Fibroblast of lung (primary cell): ENCODE measurements around the gene NR1D2.

Source experiments
- CTCF ChIP-seq, 2 donors: IDR thresholded peaks in 1 of 2; conservative IDR thresholded peaks in 1 of 2; 1 replicate in 1 of 2; 2 replicates in 1 of 2; pipeline ENCODE4 v1.5.1; 2011 to 2012; ENCODE audit warnings: low read length in 2 of 2, control low read depth in 1 of 2, inconsistent platforms in 1 of 2, low read depth in 1 of 2, mild to moderate bottlenecking in 1 of 2
- EZH2 ChIP-seq: IDR thresholded peaks from 2 replicates; pipeline ENCODE4 v1.5.1; 2012; ENCODE audit warnings: low read length, control low read depth, mild to moderate bottlenecking; ENCODE audit errors: missing control alignments

DNA sequence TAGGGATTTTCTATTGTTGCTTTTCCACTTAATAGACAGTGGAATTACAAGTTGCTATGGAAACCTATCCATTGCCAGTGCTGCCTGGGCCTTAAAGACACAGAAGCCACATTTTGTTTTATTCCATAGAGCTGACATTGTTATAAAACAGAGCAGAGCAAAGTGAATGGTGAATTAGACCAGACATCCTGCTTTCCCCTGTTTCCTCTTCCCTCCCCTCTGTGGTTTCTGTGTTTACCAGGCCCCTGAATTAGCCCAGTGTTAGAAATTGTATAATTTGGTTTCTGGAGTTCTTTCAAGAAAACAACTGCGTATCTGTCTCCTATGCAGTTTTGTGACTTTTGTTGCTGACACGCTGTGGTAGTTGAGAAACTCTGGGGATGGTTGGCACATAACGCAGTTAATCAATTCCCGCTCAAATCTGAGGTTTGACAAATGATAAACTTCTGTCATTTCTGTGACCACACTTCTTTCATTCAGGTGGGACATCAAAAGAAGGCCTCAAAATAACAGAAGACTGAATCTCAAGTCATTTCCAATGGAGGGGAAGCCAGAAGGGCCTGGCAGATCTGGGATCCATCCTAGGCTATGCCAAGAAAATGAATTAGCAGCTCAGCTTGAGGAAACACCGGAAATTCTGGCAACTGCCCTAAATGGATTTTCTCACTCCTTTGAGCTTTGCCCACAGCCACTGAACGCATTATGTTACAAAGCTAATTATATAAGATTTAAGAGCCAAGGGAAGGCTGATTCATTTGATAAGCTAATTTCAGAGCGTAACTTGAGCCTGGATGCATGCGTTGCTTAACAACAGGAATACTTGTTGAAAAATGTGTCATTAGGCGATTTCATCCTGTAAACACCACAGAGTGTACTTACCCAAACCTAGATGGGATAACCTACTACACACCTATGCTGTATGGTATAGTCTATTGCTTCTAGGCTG, 46.9 kb downstream of the NR1D2 start:
- no peak for TF ChIP-seq CTCF (conservative IDR thresholded peaks at IDR 0.05 in 1 of 2, IDR thresholded peaks at IDR 0.05 in 1 of 2; ENCODE audit: low read depth in 1 of 2, low read length in 2 of 2)
- TF ChIP-seq EZH2, result no peak
